Peyer's patch (tissue), 4 donors: ENCODE results near the gene PPFIA4. TPM values are rescaled to one million over a fixed set of nuclear protein-coding genes. Genes with fewer than 3 reads are reported as not detected.

Source experiments
- DNase-seq, 3 donors: peaks; one replicate each; pipeline ENCODE4 v3.0.0-alpha.2; 2017 to 2019
- H3K27ac ChIP-seq, 4 donors: fragments of 200-600 bp; sonication (generic); one replicate each; pipeline ENCODE4 v1.5.1; 2016 to 2019
- H3K27me3 ChIP-seq, 2 donors: fragments of 200-600 bp; sonication (generic); one replicate each; pipeline ENCODE4 v1.5.1; 2019
- H3K36me3 ChIP-seq, 3 donors: fragments of 200-600 bp; sonication (generic); one replicate each; pipeline ENCODE4 v1.5.1; 2016 to 2019
- H3K4me1 ChIP-seq, 4 donors: fragments of 200-600 bp; sonication (generic); one replicate each; pipeline ENCODE4 v1.5.1; 2016 to 2019
- H3K4me3 ChIP-seq, 4 donors: fragments of 200-600 bp; sonication (generic); 1 replicate in 3 of 4; 2 replicates in 1 of 4; pipeline ENCODE4 v1.5.1; 2016 to 2019; ENCODE audit warnings: mild to moderate bottlenecking in 1 of 4
- H3K9me3 ChIP-seq, 4 donors: fragments of 200-600 bp; sonication (generic); one replicate each; pipeline ENCODE4 v1.5.1; 2016 to 2019; ENCODE audit warnings: mild to moderate bottlenecking in 1 of 4
- CTCF ChIP-seq, 6 experiments: fragments of 450-650 bp in 4 of 6; fragments of 200-600 bp in 2 of 6; sonication (generic) in 1 of 6; IDR thresholded peaks; one replicate each; pipeline ENCODE4 v1.5.1; 2017 to 2019; ENCODE audit warnings: antibody characterized with exemption in 6 of 6, mild to moderate bottlenecking in 3 of 6, moderate library complexity in 1 of 6
- POLR2A ChIP-seq, 2 donors: fragments of 450-650 bp; IDR thresholded peaks; one replicate each; pipeline ENCODE4 v1.5.1; 2017; ENCODE audit warnings: antibody characterized with exemption in 2 of 2, mild to moderate bottlenecking in 2 of 2, moderate library complexity in 2 of 2
- total RNA-seq, 4 donors: library from RNA; depleted of rRNA; stranded (reverse); fragments of >200 nt; gene quantifications; one replicate each; pipeline ENCODE4 v1.1.0, GENCODE V29; 2016

The PPFIA4 gene
- total RNA-seq, 4 donors from 2014 or later: 0.54 to 1.8 (median 1.7) TPM; not detected in 1

- Histone ChIP-seq H3K27ac (no peak overlapping the region), H3K4me3 (peak overlapping the region in 3 of 4 donors; percentile 24 to 39 (median 36)), H3K9me3 (no peaks in the 10 kb centered on the region), H3K27me3 (no peaks in the 10 kb centered on the region), H3K36me3 (no peaks in the 10 kb centered on the region), H3K4me1 (peaks cover 0 to 7% (median 0%) of the 10 kb centered on the region in 4 donors)
- TF ChIP-seq CTCF (IDR thresholded peaks at IDR 0.05) (no peak), POLR2A (IDR thresholded peaks at IDR 0.05) (no peak)
- no peak for DNase-seq
Observed at GRCh38 chr1:203075236-203076030, 49.1 kb downstream of the PPFIA4 start.

GRCh38 chr1:203076031-203076511 lies 49.8 kb downstream of the PPFIA4 start:
- Histone ChIP-seq H3K27ac (no peak overlapping the region), H3K4me1 (peaks cover 0 to 7% (median 0%) of the 10 kb centered on the region in 4 donors), H3K4me3 (peak overlapping the region in 3 of 4 donors; percentile 24 to 39 (median 36)), H3K9me3 (no peaks in the 10 kb centered on the region), H3K36me3 (no peaks in the 10 kb centered on the region), H3K27me3 (no peaks in the 10 kb centered on the region)
- TF ChIP-seq POLR2A (IDR thresholded peaks at IDR 0.05) (no peak), CTCF (IDR thresholded peaks at IDR 0.05) (no peak)
- DNase-seq: no peak

- no peak overlapping the region for H3K27ac ChIP-seq
- H3K4me3 ChIP-seq: no peak overlapping the region
- no peak for DNase-seq
- H3K4me1 ChIP-seq: peaks cover 0 to 7% (median 0%) of the 10 kb centered on the region in 4 donors
- TF ChIP-seq POLR2A (IDR thresholded peaks at IDR 0.05): no peak
- no peak for TF ChIP-seq CTCF (IDR thresholded peaks at IDR 0.05)
- H3K36me3 ChIP-seq: no peaks in the 10 kb centered on the region
- no peaks in the 10 kb centered on the region for H3K9me3 ChIP-seq
- H3K27me3 ChIP-seq: no peaks in the 10 kb centered on the region
Observed at GRCh38 chr1:203077367-203077766, 51.1 kb downstream of the PPFIA4 start.

- H3K9me3 ChIP-seq: no peaks in the 10 kb centered on the region
- H3K4me3 ChIP-seq: no peak overlapping the region
- TF ChIP-seq POLR2A (IDR thresholded peaks at IDR 0.05): no peak
- TF ChIP-seq CTCF (IDR thresholded peaks at IDR 0.05): no peak
- H3K27me3 ChIP-seq: no peaks in the 10 kb centered on the region
- H3K27ac ChIP-seq: no peak overlapping the region
- H3K36me3 ChIP-seq: no peaks in the 10 kb centered on the region
- peaks cover 0 to 7% (median 0%) of the 10 kb centered on the region in 4 donors for H3K4me1 ChIP-seq
- no peak for DNase-seq
Observed at GRCh38 chr1:203077956-203078355, 51.7 kb downstream of the PPFIA4 start.

GRCh38 chr1:203078478-203078877 lies 52.2 kb downstream of the PPFIA4 start:
- H3K4me1 ChIP-seq: peaks cover 0 to 7% (median 0%) of the 10 kb centered on the region in 4 donors
- H3K27ac ChIP-seq: no peak overlapping the region
- H3K27me3 ChIP-seq: no peaks in the 10 kb centered on the region
- H3K9me3 ChIP-seq: no peaks in the 10 kb centered on the region
- TF ChIP-seq CTCF (IDR thresholded peaks at IDR 0.05): no peak
- no peak for TF ChIP-seq POLR2A (IDR thresholded peaks at IDR 0.05)
- no peak overlapping the region for H3K4me3 ChIP-seq
- no peaks in the 10 kb centered on the region for H3K36me3 ChIP-seq
- no peak for DNase-seq
